WTC11 (cell line): ENCODE results near the gene RADIL. TPM values are rescaled to one million over a fixed set of nuclear protein-coding genes. Genes with fewer than 3 reads are reported as not detected.
A peak's percentile ranks its signal among the peaks of the same experiment; 100 is the strongest.

Experiments used
- ATAC-seq: fragments of 200-7000 bp; cut with Tn5 transposase; 2 replicates; pipeline ENCODE4 v1.10.0; 2021; ENCODE audit warnings: mild to moderate bottlenecking, moderate library complexity
- CTCF ChIA-PET: fragments of 300-600 bp; sonication (Branson Sonifier 250); formaldehyde crosslinking; loops from one replicate; lab custom pipeline; 2021; ENCODE audit warnings: antibody characterized with exemption; lab: Charles Lee
- POLR2A ChIA-PET: fragments of 350-600 bp; sonication (Branson Sonifier 250); formaldehyde crosslinking; loops from one replicate; lab custom pipeline; 2021; ENCODE audit warnings: antibody characterized with exemption; lab: Charles Lee
- DNase-seq: peaks from one replicate; pipeline ENCODE4 v3.0.0; 2021; ENCODE audit warnings: low spot score
- H3K27ac Mint-ChIP-seq: 2 replicates; pipeline ENCODE4 v1.8.0; 2021; ENCODE audit warnings: mixed read lengths
- H3K27me3 Mint-ChIP-seq: 2 replicates; pipeline ENCODE4 v1.8.0; 2021; ENCODE audit warnings: low read depth, mild to moderate bottlenecking, moderate library complexity, mixed read lengths
- H3K36me3 Mint-ChIP-seq: 2 replicates; pipeline ENCODE4 v1.8.0; 2021; ENCODE audit warnings: mixed read lengths
- H3K4me1 Mint-ChIP-seq: 2 replicates; pipeline ENCODE4 v1.8.0; 2022; ENCODE audit warnings: mixed read lengths
- H3K4me3 Mint-ChIP-seq: 2 replicates; pipeline ENCODE4 v1.8.0; 2021; ENCODE audit warnings: mild to moderate bottlenecking, moderate library complexity, mixed read lengths
- H3K9me3 Mint-ChIP-seq: 2 replicates; pipeline ENCODE4 v1.8.0; 2021; ENCODE audit warnings: mixed read lengths
- ATF1 ChIP-seq: sonication (generic); formaldehyde crosslinking; IDR thresholded peaks from 2 replicates; pipeline ENCODE4 v1.8.1; 2023; ENCODE audit warnings: mild to moderate bottlenecking, moderate library complexity, missing genetic modification reagents
- CBFB ChIP-seq: sonication (generic); formaldehyde crosslinking; IDR thresholded peaks from 2 replicates; pipeline ENCODE4 v1.8.1; 2022; ENCODE audit warnings: mild to moderate bottlenecking, low read depth, missing genetic modification reagents
- ETV6 ChIP-seq: sonication (generic); formaldehyde crosslinking; IDR thresholded peaks from 2 replicates; pipeline ENCODE4 v1.8.1; 2022; ENCODE audit warnings: mild to moderate bottlenecking, missing genetic modification reagents
- HMGA2 ChIP-seq: fragments of 250-450 bp; sonication (Bioruptor Pico); IDR thresholded peaks from 2 replicates; pipeline ENCODE4 v1.4.0; 2021; ENCODE audit warnings: mild to moderate bottlenecking, moderate library complexity
- PRRX2 ChIP-seq: fragments of 250-450 bp; sonication (Bioruptor Pico); IDR thresholded peaks from 2 replicates; pipeline ENCODE4 v1.8.0; 2021; ENCODE audit warnings: mild to moderate bottlenecking
- SMAD4 ChIP-seq: sonication (generic); formaldehyde crosslinking; IDR thresholded peaks from 2 replicates; pipeline ENCODE4 v1.8.0; 2022; ENCODE audit warnings: mild to moderate bottlenecking, missing genetic modification reagents
- ZNF263 ChIP-seq: sonication (generic); formaldehyde crosslinking; IDR thresholded peaks from 2 replicates; pipeline ENCODE4 v1.8.1; 2022; ENCODE audit warnings: low read depth, mild to moderate bottlenecking, moderate library complexity, missing genetic modification reagents
- ZNF416 ChIP-seq: fragments of 250-450 bp; sonication (Bioruptor Pico); IDR thresholded peaks from 2 replicates; pipeline ENCODE4 v1.9.0; 2021; ENCODE audit warnings: mild to moderate bottlenecking, inconsistent platforms
- ZNF423 ChIP-seq: fragments of 250-450 bp; sonication (Bioruptor Pico); IDR thresholded peaks from 2 replicates; pipeline ENCODE4 v2.1.2; 2022; ENCODE audit warnings: mild to moderate bottlenecking, moderate library complexity
- total RNA-seq: library from RNA; stranded (reverse); gene quantifications from 3 replicates; pipeline ENCODE4 v1.2.3, GENCODE V29; 2021
- TF ChIP-seq, protein P1 (sequence below): fragments of 250-450 bp; sonication (Bioruptor Pico); IDR thresholded peaks from 2 replicates; pipeline ENCODE4 v1.9.0; 2021; ENCODE audit warnings: mild to moderate bottlenecking
- TF ChIP-seq, protein P2 (sequence below): fragments of 250-450 bp; sonication (Bioruptor Pico); IDR thresholded peaks from 2 replicates; pipeline ENCODE4 v2.1.2; 2022; ENCODE audit warnings: mild to moderate bottlenecking, moderate library complexity
- TF ChIP-seq, protein P3 (sequence below): sonication (generic); formaldehyde crosslinking; IDR thresholded peaks from 2 replicates; pipeline ENCODE4 v1.8.1; 2022; ENCODE audit warnings: low read depth, mild to moderate bottlenecking, moderate library complexity, missing genetic modification reagents, borderline replicate concordance
- TF ChIP-seq, protein P4 (sequence below): sonication (generic); formaldehyde crosslinking; IDR thresholded peaks from 2 replicates; pipeline ENCODE4 v1.8.1; 2022; ENCODE audit warnings: missing genetic modification reagents, borderline replicate concordance
- TF ChIP-seq, protein P5 (sequence below): fragments of 200-600 bp; IDR thresholded peaks from 2 replicates; pipeline ENCODE4 v1.8.0; 2022; ENCODE audit warnings: antibody characterized with exemption
- TF ChIP-seq, protein P6 (sequence below): sonication (generic); formaldehyde crosslinking; IDR thresholded peaks from 2 replicates; pipeline ENCODE4 v1.8.0; 2022; ENCODE audit warnings: mild to moderate bottlenecking, missing genetic modification reagents
- TF ChIP-seq, protein P7 (sequence below): sonication (generic); formaldehyde crosslinking; IDR thresholded peaks from 2 replicates; pipeline ENCODE4 v1.8.0; 2022; ENCODE audit warnings: mild to moderate bottlenecking, missing genetic modification reagents
- TF ChIP-seq, protein P8 (sequence below): sonication (generic); formaldehyde crosslinking; IDR thresholded peaks from 2 replicates; pipeline ENCODE4 v1.8.1; 2022; ENCODE audit warnings: mild to moderate bottlenecking, missing genetic modification reagents, moderate library complexity, borderline replicate concordance

The RADIL gene
- total RNA-seq, 1 experiment from 2014 or later = 11.1 TPM

DNA sequence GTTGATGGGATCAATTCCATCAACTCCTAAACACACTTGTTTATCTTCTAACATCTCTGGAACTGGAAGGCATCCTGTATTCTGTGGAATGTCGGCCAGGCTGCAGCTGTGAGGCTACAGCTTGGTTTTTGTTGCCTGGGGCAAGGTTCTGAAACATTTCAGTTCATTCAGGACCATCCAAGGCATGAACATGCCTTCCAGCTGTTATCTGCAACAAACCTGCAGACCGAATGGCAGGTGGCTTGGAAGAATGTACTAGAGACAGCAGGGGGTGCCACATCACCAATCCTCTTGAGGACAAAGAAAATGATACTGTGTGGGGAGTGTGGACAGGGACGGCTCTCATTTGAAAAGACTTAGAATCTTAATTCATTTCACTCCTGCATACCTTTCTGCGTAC lies 34.1 kb downstream of the RADIL start (continued):
- TF ChIP-seq, protein P1, sequence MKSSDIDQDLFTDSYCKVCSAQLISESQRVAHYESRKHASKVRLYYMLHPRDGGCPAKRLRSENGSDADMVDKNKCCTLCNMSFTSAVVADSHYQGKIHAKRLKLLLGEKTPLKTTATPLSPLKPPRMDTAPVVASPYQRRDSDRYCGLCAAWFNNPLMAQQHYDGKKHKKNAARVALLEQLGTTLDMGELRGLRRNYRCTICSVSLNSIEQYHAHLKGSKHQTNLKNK (CRISPR knock-in tag) = no peak
- TF ChIP-seq, protein P2, sequence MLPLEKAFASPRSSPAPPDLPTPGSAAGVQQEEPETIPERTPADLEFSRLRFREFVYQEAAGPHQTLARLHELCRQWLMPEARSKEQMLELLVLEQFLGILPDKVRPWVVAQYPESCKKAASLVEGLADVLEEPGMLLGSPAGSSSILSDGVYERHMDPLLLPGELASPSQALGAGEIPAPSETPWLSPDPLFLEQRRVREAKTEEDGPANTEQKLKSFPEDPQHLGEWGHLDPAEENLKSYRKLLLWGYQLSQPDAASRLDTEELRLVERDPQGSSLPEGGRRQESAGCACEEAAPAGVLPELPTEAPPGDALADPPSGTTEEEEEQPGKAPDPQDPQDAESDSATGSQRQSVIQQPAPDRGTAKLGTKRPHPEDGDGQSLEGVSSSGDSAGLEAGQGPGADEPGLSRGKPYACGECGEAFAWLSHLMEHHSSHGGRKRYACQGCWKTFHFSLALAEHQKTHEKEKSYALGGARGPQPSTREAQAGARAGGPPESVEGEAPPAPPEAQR (CRISPR knock-in tag) = no peak
- no peak for TF ChIP-seq ZNF263 (CRISPR knock-in tag)
- no peak for TF ChIP-seq SMAD4 (CRISPR knock-in tag)
- TF ChIP-seq ETV6 (CRISPR knock-in tag) = no peak
- TF ChIP-seq ATF1 (CRISPR knock-in tag) = no peak

DNA sequence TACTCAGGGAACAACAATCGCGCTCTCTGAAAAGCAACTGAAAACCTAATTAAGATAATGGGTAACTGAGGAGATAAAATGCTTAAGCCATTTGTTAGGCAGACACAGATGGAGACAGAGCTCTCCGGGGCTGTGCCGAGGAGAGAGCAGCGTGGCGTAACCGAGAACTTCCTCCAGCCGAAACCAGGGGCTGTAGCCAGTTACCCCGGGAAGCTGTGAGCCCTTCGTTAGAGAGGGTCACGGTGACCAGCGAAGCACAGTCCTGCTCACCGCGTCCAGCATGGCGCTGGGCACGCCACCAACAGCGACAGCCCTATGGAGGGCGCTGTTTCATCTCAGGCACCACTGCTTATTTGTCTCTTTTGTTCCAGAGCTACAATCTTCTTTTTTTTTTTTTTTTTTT lies 37.8 kb downstream of the RADIL start:
- no peak for TF ChIP-seq PRRX2 (CRISPR knock-in tag)
- no peak for TF ChIP-seq ZNF423 (CRISPR knock-in tag)
- TF ChIP-seq, protein P3, sequence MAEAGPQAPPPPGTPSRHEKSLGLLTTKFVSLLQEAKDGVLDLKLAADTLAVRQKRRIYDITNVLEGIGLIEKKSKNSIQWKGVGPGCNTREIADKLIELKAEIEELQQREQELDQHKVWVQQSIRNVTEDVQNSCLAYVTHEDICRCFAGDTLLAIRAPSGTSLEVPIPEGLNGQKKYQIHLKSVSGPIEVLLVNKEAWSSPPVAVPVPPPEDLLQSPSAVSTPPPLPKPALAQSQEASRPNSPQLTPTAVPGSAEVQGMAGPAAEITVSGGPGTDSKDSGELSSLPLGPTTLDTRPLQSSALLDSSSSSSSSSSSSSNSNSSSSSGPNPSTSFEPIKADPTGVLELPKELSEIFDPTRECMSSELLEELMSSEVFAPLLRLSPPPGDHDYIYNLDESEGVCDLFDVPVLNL (CRISPR knock-in tag) = no peak
- TF ChIP-seq HMGA2 (CRISPR knock-in tag) = no peak
- TF ChIP-seq, protein P4, sequence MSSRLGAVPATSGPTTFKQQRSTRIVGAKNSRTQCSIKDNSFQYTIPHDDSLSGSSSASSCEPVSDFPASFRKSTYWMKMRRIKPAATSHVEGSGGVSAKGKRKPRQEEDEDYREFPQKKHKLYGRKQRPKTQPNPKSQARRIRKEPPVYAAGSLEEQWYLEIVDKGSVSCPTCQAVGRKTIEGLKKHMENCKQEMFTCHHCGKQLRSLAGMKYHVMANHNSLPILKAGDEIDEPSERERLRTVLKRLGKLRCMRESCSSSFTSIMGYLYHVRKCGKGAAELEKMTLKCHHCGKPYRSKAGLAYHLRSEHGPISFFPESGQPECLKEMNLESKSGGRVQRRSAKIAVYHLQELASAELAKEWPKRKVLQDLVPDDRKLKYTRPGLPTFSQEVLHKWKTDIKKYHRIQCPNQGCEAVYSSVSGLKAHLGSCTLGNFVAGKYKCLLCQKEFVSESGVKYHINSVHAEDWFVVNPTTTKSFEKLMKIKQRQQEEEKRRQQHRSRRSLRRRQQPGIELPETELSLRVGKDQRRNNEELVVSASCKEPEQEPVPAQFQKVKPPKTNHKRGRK (CRISPR knock-in tag) = no peak
- TF ChIP-seq, protein P5, sequence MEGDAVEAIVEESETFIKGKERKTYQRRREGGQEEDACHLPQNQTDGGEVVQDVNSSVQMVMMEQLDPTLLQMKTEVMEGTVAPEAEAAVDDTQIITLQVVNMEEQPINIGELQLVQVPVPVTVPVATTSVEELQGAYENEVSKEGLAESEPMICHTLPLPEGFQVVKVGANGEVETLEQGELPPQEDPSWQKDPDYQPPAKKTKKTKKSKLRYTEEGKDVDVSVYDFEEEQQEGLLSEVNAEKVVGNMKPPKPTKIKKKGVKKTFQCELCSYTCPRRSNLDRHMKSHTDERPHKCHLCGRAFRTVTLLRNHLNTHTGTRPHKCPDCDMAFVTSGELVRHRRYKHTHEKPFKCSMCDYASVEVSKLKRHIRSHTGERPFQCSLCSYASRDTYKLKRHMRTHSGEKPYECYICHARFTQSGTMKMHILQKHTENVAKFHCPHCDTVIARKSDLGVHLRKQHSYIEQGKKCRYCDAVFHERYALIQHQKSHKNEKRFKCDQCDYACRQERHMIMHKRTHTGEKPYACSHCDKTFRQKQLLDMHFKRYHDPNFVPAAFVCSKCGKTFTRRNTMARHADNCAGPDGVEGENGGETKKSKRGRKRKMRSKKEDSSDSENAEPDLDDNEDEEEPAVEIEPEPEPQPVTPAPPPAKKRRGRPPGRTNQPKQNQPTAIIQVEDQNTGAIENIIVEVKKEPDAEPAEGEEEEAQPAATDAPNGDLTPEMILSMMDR = peak; percentile 43; the same call in 1 of the 2 replicates
- TF ChIP-seq, protein P6, sequence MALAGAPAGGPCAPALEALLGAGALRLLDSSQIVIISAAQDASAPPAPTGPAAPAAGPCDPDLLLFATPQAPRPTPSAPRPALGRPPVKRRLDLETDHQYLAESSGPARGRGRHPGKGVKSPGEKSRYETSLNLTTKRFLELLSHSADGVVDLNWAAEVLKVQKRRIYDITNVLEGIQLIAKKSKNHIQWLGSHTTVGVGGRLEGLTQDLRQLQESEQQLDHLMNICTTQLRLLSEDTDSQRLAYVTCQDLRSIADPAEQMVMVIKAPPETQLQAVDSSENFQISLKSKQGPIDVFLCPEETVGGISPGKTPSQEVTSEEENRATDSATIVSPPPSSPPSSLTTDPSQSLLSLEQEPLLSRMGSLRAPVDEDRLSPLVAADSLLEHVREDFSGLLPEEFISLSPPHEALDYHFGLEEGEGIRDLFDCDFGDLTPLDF = no peak
- TF ChIP-seq, protein P2 (CRISPR knock-in tag) = no peak
- no peak for TF ChIP-seq CBFB
- no peak for TF ChIP-seq ZNF416 (CRISPR knock-in tag)
- TF ChIP-seq, protein P7, sequence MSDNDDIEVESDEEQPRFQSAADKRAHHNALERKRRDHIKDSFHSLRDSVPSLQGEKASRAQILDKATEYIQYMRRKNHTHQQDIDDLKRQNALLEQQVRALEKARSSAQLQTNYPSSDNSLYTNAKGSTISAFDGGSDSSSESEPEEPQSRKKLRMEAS (CRISPR knock-in tag) = 0 out of 2 replicates have a peak, but pooled peaks have one; percentile 29
- TF ChIP-seq, protein P8, sequence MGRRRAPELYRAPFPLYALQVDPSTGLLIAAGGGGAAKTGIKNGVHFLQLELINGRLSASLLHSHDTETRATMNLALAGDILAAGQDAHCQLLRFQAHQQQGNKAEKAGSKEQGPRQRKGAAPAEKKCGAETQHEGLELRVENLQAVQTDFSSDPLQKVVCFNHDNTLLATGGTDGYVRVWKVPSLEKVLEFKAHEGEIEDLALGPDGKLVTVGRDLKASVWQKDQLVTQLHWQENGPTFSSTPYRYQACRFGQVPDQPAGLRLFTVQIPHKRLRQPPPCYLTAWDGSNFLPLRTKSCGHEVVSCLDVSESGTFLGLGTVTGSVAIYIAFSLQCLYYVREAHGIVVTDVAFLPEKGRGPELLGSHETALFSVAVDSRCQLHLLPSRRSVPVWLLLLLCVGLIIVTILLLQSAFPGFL (CRISPR knock-in tag) = no peak
- no peaks in the 10 kb centered on the region for H3K36me3 Mint-ChIP-seq
- ATAC-seq = peak; percentile 96
- peaks cover 7% of the 10 kb centered on the region for H3K4me1 Mint-ChIP-seq
- POLR2A ChIA-PET = interaction anchor here (0.6 kb wide), 2 partner anchors 242 to 585 kb away, joined by 4 to 7 read pairs; no protein-coding TSS in a partner anchor
- peak; percentile 79 for DNase-seq
- peak overlapping the region; percentile 49; the same call in 1 of the 2 replicates for H3K27ac Mint-ChIP-seq
- no peak overlapping the region for H3K4me3 Mint-ChIP-seq
- no peaks in the 10 kb centered on the region for H3K27me3 Mint-ChIP-seq
- H3K9me3 Mint-ChIP-seq = no peaks in the 10 kb centered on the region
- CTCF ChIA-PET = interaction anchor here (0.6 to 3.6 kb wide), 28 partner anchors 10 to 1571 kb away, joined by 3 to 41 read pairs (median 4); partner anchors contain the start of genes MMD2, RADIL and RBAK
